KBM-7 (cell line): Measurements from ENCODE around the gene ADGRL2.

ENCODE experiments used
- DNase-seq: peaks from one replicate; pipeline ENCODE4 v3.0.0-alpha.2; 2015
- in situ Hi-C: fragments of 300-500 bp; cut with MboI; formaldehyde crosslinking; loops from 2 replicates; pipeline ENCODE4 v1.14.3; 2020; ENCODE audit warnings: low sequenced_read_pairs, low pct_unique_long_range_greater_than_20kb, mixed read lengths

Gene ADGRL2

GRCh38 chr1:81804312-81804711, 3.6 kb downstream of the ADGRL2 start:
- in situ Hi-C loops = no loop called here
- no peak for DNase-seq

DNA sequence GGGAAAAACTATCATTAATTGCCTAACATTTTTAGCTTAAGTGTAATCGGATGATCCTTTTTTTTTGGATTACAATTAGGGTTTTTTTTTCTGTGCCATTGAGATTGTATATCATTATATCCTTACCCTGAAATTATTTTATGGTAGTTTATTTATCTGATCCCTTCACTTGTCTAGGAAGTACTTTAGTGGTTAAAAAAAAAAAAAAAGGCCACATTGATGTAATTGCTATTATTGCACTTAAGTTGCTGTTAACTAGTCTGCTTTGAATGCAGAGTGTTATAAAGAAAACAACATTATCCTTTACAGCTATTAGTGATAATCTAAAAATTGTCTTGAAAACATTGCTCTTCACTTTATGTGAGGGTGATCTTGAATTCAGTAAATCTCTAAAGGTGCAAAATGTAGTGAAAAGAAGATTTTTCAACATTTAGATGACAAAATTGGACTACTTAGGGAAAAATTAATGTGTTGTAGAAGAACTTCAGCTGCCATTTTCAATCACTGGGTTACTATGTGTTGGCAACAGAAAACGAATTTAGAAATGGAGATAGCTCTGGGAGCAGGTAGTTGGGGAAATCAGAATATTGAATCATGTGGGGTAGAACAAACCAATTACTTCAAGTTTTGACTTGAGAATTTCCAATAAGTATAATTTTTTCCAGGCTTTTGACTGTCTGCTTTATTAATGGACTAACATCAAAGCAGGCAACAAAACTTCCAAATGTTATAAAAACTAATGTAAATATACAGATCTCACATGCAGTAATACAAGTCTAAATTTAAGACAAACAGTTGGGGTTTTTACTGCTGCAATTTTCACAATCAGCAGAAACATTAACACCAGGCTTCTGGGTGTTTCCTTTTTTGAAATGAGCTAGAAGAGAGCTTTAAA, 5.0 kb downstream of the ADGRL2 start:
- in situ Hi-C loops = no loop called here
- DNase-seq = no peak

DNA sequence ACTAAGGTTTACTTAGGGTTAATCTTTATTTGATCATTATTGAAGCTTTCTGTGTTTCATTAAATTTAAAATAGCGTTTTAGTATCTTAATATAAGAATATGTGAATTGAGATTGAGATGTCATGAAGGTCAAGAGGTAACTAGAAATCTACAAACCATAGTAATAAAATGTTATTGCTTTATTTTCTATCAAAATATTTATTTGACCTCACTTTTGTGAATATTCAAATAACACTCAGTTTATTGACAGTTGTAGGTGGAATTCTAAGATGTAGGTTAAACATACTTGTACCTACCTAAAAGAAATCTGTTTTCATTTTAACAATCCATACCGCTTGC, 5.7 kb downstream of the ADGRL2 start:
- DNase-seq = no peak
- in situ Hi-C loops = no loop called here

DNA sequence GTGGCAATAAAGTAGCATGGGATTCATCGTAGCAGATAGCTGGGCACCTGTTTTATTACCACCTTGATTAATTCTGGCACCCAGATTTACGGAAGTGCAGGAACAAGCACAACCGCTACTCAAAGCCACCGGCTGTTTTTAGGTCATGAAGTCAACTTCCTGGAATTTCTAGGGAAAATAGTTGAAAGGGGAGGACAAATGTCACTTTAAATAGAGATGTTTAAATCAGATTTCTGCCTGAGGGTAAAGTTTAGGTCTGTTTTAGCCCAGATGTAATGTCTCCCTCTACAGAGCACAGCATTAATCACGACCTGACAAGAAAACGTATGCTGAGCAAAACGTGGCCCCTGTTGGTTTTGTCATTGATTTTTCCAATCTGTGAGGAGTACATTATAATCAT, 8.0 kb downstream of the ADGRL2 start:
- in situ Hi-C loops = no loop called here
- DNase-seq = no peak

DNA sequence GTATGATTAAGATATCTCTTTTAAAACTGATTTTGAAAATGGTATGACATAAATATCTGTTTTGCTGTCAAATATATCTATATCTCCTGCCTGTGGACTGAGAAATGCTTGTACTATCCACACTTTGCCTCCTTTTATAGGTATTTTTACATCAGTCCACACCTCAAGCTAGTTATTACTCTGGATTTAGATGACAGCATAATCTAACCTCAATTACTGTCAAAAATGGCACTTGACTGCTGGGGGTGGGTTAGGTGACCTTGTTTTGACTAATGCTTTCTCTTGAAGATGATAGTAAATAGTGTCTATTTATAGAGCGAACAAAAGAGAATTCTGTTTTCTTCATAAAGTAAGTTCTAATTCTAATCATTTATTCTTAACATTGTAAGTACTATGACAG, 9.1 kb downstream of the ADGRL2 start:
- in situ Hi-C loops = no loop called here

GRCh38 chr1:81811757-81812371, 11.1 kb downstream of the ADGRL2 start:
- in situ Hi-C loops = no loop called here
- no peak for DNase-seq

More for the DNA sequence above, 9.1 kb downstream of the ADGRL2 start:
- no peak for DNase-seq

DNA sequence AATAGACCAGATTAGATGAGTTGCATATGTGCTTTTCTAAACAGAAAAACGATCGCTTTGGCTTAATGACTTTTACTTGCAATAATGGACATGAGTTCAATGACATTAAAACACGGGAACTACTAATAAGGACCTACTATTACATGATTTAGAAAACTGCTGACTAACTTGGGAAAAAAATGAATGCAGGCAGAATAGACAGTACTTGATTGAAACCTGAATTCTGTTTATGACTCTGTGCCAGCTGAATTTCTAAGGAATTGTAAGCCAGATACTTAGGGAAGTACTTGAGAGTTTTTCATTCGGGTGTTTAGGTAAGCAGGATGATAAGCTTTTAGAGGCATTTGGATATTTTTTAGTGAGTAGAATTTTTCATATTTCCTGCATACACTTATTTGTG, 12.0 kb downstream of the ADGRL2 start:
- in situ Hi-C loops = no loop called here
- no peak for DNase-seq

GRCh38 chr1:81813691-81814090, 13.0 kb downstream of the ADGRL2 start:
- no peak for DNase-seq
- in situ Hi-C loops = no loop called here

GRCh38 chr1:81819613-81820012, 18.9 kb downstream of the ADGRL2 start:
- no peak for DNase-seq
- in situ Hi-C loops = no loop called here

DNA sequence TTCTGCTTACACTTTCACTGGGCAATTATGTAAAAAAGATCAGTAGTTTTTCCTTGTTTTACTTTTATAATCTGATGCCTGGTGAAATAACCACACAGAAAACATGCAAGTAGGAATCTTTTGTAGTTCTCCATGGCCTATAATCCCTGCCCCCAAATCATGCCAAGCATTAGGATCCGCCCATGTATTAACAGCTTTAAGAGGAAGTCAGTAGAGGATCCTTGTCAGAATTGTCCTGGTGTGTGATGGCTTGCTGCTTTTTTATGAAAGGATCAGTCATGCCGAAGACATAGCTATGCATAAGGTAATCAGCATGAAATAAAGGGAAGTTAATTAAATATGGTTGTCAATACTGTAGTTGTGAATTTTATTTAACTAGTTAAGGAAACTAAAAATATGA, 20.0 kb downstream of the ADGRL2 start:
- no peak for DNase-seq
- in situ Hi-C loops = no loop called here

GRCh38 chr1:81823082-81823481, 22.3 kb downstream of the ADGRL2 start:
- DNase-seq = no peak
- in situ Hi-C loops = no loop called here

- in situ Hi-C loops = no loop called here
- no peak for DNase-seq
Observed at GRCh38 chr1:81824759-81825158, 24.0 kb downstream of the ADGRL2 start.

GRCh38 chr1:81827942-81828341, 27.2 kb downstream of the ADGRL2 start:
- DNase-seq = no peak
- in situ Hi-C loops = no loop called here

DNA sequence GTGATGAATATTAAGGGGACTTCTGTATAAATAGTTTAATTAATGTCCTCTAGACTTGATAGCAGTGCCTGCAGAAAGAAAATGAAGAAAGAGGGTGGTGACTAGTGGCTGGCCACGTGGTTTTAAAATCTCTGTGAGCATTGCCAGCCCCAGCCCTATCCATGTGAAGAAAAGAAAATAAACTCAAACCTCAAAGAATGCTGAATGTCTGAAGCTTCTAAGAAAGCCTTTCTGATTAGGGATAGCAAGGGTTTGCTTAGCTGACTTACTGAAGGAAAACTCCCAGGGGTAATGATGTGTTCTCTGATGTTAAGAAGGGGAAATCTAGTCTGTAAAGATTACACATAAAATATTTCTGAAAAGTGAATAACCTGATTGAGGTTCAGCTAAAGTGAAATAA, 31.8 kb downstream of the ADGRL2 start:
- no peak for DNase-seq
- in situ Hi-C loops = no loop called here

GRCh38 chr1:81833722-81834121, 33.0 kb downstream of the ADGRL2 start:
- no peak for DNase-seq
- in situ Hi-C loops = no loop called here

GRCh38 chr1:81834268-81834667, 33.5 kb downstream of the ADGRL2 start:
- DNase-seq = no peak
- in situ Hi-C loops = no loop called here

- in situ Hi-C loops = no loop called here
- no peak for DNase-seq
Observed at GRCh38 chr1:81834921-81835698, 34.4 kb downstream of the ADGRL2 start.

GRCh38 chr1:81836007-81836626, 35.4 kb downstream of the ADGRL2 start:
- DNase-seq = no peak
- in situ Hi-C loops = no loop called here

GRCh38 chr1:81838600-81839218, 38.0 kb downstream of the ADGRL2 start:
- in situ Hi-C loops = no loop called here
- DNase-seq = no peak
